ENCODE results near the gene C14orf119. TPM values are rescaled to one million over a fixed set of nuclear protein-coding genes. Genes with fewer than 3 reads are reported as not detected.

The C14orf119 gene
- total RNA-seq, 1 experiment from 2014 or later, result 65.1 TPM

DNA sequence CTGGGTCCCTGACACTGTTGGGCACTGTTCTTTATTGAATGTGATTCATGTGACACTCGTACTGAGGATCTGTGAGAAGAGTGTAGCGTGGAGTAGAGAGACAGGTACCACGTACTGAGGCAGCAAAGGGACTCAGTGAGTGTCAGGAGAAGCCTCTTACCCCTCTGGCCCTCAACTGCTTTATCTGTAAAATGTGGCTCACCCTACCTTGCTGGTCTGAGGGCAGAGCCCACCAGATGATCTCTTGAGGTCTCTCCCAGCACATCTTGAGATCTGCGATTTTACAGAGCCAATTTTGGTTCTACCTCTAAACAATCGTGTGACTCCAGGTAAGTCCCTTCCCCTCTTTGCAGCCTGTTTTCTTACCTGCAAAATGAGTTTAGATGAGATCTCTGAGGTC is 20.6 kb downstream of the C14orf119 start:
- no peak overlapping the region for H3K14ac ChIP-seq (ENCODE audit: insufficient read depth, low read length)
- Mint-ChIP-seq H3K9me3 (no peaks in the 10 kb centered on the region), H3K4me1 (peaks cover 38 to 43% of the 10 kb centered on the region in 2 experiments), H3K27me3 (ENCODE audit: low read depth) (peaks cover 28% of the 10 kb centered on the region), H3K4me3 (no peak overlapping the region), H3K27ac (no peak overlapping the region), H3K36me3 (ENCODE audit: insufficient read depth in 1 of 3, low read depth in 3 of 3) (no peaks in the 10 kb centered on the region; a peak in 1 of 7 replicates)
- DNase-seq, result no peak
- H3K27me3 ChIP-seq (ENCODE audit: insufficient read depth, low read length), result no peaks in the 10 kb centered on the region
- H4K5ac ChIP-seq (ENCODE audit: insufficient read length, low read depth, low read length), result no peak overlapping the region
- WGBS (ENCODE audit: extremely low coverage, insufficient read length, low lambda C conversion rate), result no CpG with 5 or more reads among the region's 5 CpGs
- no peaks in the 10 kb centered on the region for H4K20me1 ChIP-seq (ENCODE audit: control insufficient read depth, insufficient read depth, insufficient read length)
- H3K56ac ChIP-seq (ENCODE audit: insufficient read length, low read depth, low read length), result no peak overlapping the region
- no peaks in the 10 kb centered on the region for H3K79me1 ChIP-seq (ENCODE audit: insufficient read depth, low read depth, low read length, poor library complexity, severe bottlenecking)
- no peak overlapping the region for H3K23ac ChIP-seq (ENCODE audit: insufficient read length, low read depth, low read length)
- no peak overlapping the region for H2BK120ac ChIP-seq (ENCODE audit: low read depth, low read length, poor library complexity, severe bottlenecking)
- no peak overlapping the region for H3K18ac ChIP-seq (ENCODE audit: insufficient read length, low read depth, low read length)
- H2BK12ac ChIP-seq (ENCODE audit: insufficient read length, low read depth, low read length), result no peak overlapping the region
- no peak overlapping the region for H2BK15ac ChIP-seq (ENCODE audit: low read depth, low read length)
- no peaks in the 10 kb centered on the region for H3K79me2 ChIP-seq (ENCODE audit: insufficient read depth, low read length)
- no peak overlapping the region for H3K4me2 ChIP-seq (ENCODE audit: insufficient read depth, insufficient read length, low read length)
- no peak overlapping the region for H2BK20ac ChIP-seq (ENCODE audit: low read depth, low read length, poor library complexity, severe bottlenecking)
- H2AFZ ChIP-seq (ENCODE audit: low read length), result no peak overlapping the region
- H3K4ac ChIP-seq (ENCODE audit: low read depth, low read length), result no peak overlapping the region
- no peaks in the 10 kb centered on the region for H3K23me2 ChIP-seq (ENCODE audit: insufficient read length, low read depth, low read length, poor library complexity, severe bottlenecking)
- H2BK5ac ChIP-seq (ENCODE audit: insufficient read length, low read length), result no peak overlapping the region
- H4K8ac ChIP-seq (replicated peaks; ENCODE audit: insufficient read length, low read depth, low read length), result no peak overlapping the region
- TF ChIP-seq, protein P1, sequence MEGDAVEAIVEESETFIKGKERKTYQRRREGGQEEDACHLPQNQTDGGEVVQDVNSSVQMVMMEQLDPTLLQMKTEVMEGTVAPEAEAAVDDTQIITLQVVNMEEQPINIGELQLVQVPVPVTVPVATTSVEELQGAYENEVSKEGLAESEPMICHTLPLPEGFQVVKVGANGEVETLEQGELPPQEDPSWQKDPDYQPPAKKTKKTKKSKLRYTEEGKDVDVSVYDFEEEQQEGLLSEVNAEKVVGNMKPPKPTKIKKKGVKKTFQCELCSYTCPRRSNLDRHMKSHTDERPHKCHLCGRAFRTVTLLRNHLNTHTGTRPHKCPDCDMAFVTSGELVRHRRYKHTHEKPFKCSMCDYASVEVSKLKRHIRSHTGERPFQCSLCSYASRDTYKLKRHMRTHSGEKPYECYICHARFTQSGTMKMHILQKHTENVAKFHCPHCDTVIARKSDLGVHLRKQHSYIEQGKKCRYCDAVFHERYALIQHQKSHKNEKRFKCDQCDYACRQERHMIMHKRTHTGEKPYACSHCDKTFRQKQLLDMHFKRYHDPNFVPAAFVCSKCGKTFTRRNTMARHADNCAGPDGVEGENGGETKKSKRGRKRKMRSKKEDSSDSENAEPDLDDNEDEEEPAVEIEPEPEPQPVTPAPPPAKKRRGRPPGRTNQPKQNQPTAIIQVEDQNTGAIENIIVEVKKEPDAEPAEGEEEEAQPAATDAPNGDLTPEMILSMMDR (conservative IDR thresholded peaks at IDR 0.05), result no peak
- H3K27ac ChIP-seq (ENCODE audit: insufficient read length, low read depth, low read length), result no peak overlapping the region
- H4K91ac ChIP-seq (ENCODE audit: insufficient read length, low read depth, low read length), result no peak overlapping the region
- H3K4me1 ChIP-seq (ENCODE audit: insufficient read depth, low read length), result peaks cover 5% of the 10 kb centered on the region; the same call in 1 of the 2 replicates
- H3K9ac ChIP-seq (ENCODE audit: extremely low read depth, insufficient read length, low read length), result no peak overlapping the region
- H3K9me3 ChIP-seq (ENCODE audit: control insufficient read depth, low read depth, low read length), result no peaks in the 10 kb centered on the region
- H3T11ph ChIP-seq (ENCODE audit: low read length), result no peak overlapping the region
- no peak overlapping the region for H2AK5ac ChIP-seq (ENCODE audit: insufficient read length, low read length)

Data from H9 (cell line).